Panc1 (cell line): ENCODE results near the gene POLR2B. TPM values are rescaled to one million over a fixed set of nuclear protein-coding genes. Genes with fewer than 3 reads are reported as not detected.

Source experiments
- ATAC-seq: fragments of 200-7000 bp; cut with Tn5 transposase; 2 replicates; pipeline ENCODE4 v1.9.1; 2020; ENCODE audit warnings: mild to moderate bottlenecking, moderate library complexity
- BruUV-seq: library from RNA; stranded (reverse); fragments of 400-500 nt; replicated peaks from 2 replicates; lab custom pipeline; 2021; lab: Mats Ljungman, UMichigan
- CTCF ChIA-PET: fragments of 300-600 bp; sonication (Branson Sonifier 250); formaldehyde crosslinking; loops from one replicate; lab custom pipeline; 2022; ENCODE audit warnings: antibody characterized with exemption; lab: Charles Lee
- POLR2A ChIA-PET: fragments of 300-600 bp; sonication (Branson Sonifier 250); formaldehyde crosslinking; loops from one replicate; lab custom pipeline; 2022; ENCODE audit warnings: antibody characterized with exemption; lab: Charles Lee
- DNase-seq: peaks from one replicate; pipeline ENCODE4 v3.0.0-alpha.2; 2010; ENCODE audit warnings: low read depth, low spot score
- H3K27ac ChIP-seq: 2 replicates; pipeline ENCODE4 v1.5.1; 2011; ENCODE audit warnings: mild to moderate bottlenecking, low read length, inconsistent platforms
- H3K27me3 ChIP-seq: fragments of 200-500 bp; sonication (Bioruptor generic); 2 replicates; pipeline ENCODE4 v1.6.0; 2014; ENCODE audit warnings: low read length, inconsistent platforms; ENCODE audit not compliant: control insufficient read depth, insufficient read depth
- H3K36me3 ChIP-seq: fragments of 200-500 bp; sonication (Bioruptor generic); 2 replicates; pipeline ENCODE4 v1.5.1; 2014; ENCODE audit warnings: inconsistent platforms, mild to moderate bottlenecking, low read length, moderate library complexity; ENCODE audit not compliant: control insufficient read depth, insufficient read depth
- H3K4me1 ChIP-seq: 2 replicates; pipeline ENCODE4 v1.5.1; 2011; ENCODE audit warnings: inconsistent platforms, mild to moderate bottlenecking, low read length, moderate library complexity; ENCODE audit not compliant: control insufficient read depth, insufficient read depth
- H3K4me3 ChIP-seq, 2 experiments: 2 replicates each; pipeline ENCODE4 v1.5.1; 2011 to 2012; ENCODE audit warnings: low read depth in 2 of 2, low read length in 2 of 2, mild to moderate bottlenecking in 2 of 2, inconsistent platforms in 1 of 2, moderate library complexity in 1 of 2
- H3K9me3 ChIP-seq: fragments of 200-500 bp; sonication (Bioruptor generic); 2 replicates; pipeline ENCODE4 v1.5.1; 2014; ENCODE audit warnings: low read depth, mild to moderate bottlenecking, inconsistent platforms, low read length, moderate library complexity; ENCODE audit not compliant: control insufficient read depth, insufficient read depth
- POLR2AphosphoS5 ChIP-seq: IDR thresholded peaks from 2 replicates; pipeline ENCODE4 v1.6.1; 2012; ENCODE audit warnings: mild to moderate bottlenecking, low read depth, low read length, moderate library complexity
- SIN3A ChIP-seq: IDR thresholded peaks from 2 replicates; pipeline ENCODE4 v1.6.1; 2012; ENCODE audit warnings: low read depth, mild to moderate bottlenecking, low read length, moderate library complexity, borderline replicate concordance; ENCODE audit not compliant: insufficient read depth
- TCF7L2 ChIP-seq: IDR thresholded peaks from 2 replicates; pipeline ENCODE4 v1.6.1; 2011; ENCODE audit warnings: mild to moderate bottlenecking, low read depth, low read length, inconsistent platforms
- in situ Hi-C: cut with HindIII; loops from 2 replicates; pipeline ENCODE4 v1.10.0; 2016; ENCODE audit warnings: low sequenced_read_pairs, low pct_unique_long_range_greater_than_20kb
- intact Hi-C: fragments of 100-400 bp; cut with micrococcal nuclease; formaldehyde crosslinking; loops from one replicate; pipeline ENCODE4 v1.10.0; 2022; ENCODE audit not compliant: unreplicated experiment
- total RNA-seq: library from RNA; stranded (reverse); gene quantifications from one replicate; pipeline ENCODE4 v1.2.1, GENCODE V29; 2021; ENCODE audit not compliant: unreplicated experiment
- TF ChIP-seq, protein P1 (sequence below): fragments of 450-650 bp; IDR thresholded peaks from 2 replicates; pipeline ENCODE4 v1.5.1; 2017; ENCODE audit warnings: mild to moderate bottlenecking
- TF ChIP-seq, protein P2 (sequence below), 2 experiments: IDR thresholded peaks; 2 replicates each; pipeline ENCODE4 v1.6.1; 2011 to 2012; ENCODE audit warnings: low read depth in 2 of 2, control low read depth in 1 of 2, low read length in 1 of 2, mild to moderate bottlenecking in 1 of 2, moderate library complexity in 1 of 2; ENCODE audit not compliant: insufficient read depth in 1 of 2

Gene POLR2B
- total RNA-seq, 1 experiment from 2014 or later = 84.1 TPM

DNA sequence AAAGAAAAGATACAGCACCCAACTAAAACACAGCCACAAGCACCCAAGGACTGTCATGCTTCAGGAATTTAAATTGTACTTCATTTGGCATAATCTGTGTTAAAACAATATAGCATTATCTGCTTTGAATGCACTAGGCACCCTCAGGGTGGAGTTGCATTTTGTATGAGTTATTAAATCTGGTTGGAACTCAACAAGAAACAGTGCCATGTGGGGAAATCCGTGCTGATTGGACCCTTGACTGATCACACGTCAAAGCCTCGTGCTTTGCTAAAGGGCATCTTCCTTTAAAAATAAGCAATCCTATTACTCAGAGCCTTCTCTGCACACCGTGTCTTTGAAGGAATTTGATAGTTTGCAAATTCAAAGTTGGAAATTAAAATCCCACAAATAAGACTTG is 96.0 kb downstream of the POLR2B start:
- no peak for ATAC-seq
- BruUV-seq = no TSS peak

GRCh38 chr4:57075367-57075766 is 96.7 kb downstream of the POLR2B start:
- intact Hi-C loops = no loop called here
- POLR2A ChIA-PET = no interaction called here
- no TSS peak for BruUV-seq
- Histone ChIP-seq H3K9me3 (no peaks in the 10 kb centered on the region), H3K27ac (no peak overlapping the region), H3K4me3 (no peak overlapping the region), H3K27me3 (no peaks in the 10 kb centered on the region), H3K4me1 (no peaks in the 10 kb centered on the region), H3K36me3 (no peaks in the 10 kb centered on the region)
- ATAC-seq (no peak), DNase-seq (no peak)
- TF ChIP-seq, protein P1, sequence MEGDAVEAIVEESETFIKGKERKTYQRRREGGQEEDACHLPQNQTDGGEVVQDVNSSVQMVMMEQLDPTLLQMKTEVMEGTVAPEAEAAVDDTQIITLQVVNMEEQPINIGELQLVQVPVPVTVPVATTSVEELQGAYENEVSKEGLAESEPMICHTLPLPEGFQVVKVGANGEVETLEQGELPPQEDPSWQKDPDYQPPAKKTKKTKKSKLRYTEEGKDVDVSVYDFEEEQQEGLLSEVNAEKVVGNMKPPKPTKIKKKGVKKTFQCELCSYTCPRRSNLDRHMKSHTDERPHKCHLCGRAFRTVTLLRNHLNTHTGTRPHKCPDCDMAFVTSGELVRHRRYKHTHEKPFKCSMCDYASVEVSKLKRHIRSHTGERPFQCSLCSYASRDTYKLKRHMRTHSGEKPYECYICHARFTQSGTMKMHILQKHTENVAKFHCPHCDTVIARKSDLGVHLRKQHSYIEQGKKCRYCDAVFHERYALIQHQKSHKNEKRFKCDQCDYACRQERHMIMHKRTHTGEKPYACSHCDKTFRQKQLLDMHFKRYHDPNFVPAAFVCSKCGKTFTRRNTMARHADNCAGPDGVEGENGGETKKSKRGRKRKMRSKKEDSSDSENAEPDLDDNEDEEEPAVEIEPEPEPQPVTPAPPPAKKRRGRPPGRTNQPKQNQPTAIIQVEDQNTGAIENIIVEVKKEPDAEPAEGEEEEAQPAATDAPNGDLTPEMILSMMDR = no peak
- TF ChIP-seq, protein P2, sequence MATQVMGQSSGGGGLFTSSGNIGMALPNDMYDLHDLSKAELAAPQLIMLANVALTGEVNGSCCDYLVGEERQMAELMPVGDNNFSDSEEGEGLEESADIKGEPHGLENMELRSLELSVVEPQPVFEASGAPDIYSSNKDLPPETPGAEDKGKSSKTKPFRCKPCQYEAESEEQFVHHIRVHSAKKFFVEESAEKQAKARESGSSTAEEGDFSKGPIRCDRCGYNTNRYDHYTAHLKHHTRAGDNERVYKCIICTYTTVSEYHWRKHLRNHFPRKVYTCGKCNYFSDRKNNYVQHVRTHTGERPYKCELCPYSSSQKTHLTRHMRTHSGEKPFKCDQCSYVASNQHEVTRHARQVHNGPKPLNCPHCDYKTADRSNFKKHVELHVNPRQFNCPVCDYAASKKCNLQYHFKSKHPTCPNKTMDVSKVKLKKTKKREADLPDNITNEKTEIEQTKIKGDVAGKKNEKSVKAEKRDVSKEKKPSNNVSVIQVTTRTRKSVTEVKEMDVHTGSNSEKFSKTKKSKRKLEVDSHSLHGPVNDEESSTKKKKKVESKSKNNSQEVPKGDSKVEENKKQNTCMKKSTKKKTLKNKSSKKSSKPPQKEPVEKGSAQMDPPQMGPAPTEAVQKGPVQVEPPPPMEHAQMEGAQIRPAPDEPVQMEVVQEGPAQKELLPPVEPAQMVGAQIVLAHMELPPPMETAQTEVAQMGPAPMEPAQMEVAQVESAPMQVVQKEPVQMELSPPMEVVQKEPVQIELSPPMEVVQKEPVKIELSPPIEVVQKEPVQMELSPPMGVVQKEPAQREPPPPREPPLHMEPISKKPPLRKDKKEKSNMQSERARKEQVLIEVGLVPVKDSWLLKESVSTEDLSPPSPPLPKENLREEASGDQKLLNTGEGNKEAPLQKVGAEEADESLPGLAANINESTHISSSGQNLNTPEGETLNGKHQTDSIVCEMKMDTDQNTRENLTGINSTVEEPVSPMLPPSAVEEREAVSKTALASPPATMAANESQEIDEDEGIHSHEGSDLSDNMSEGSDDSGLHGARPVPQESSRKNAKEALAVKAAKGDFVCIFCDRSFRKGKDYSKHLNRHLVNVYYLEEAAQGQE (IDR thresholded peaks at IDR 0.05; ENCODE audit: insufficient read depth in 1 of 2, low read depth in 2 of 2, low read length in 1 of 2) = no peak
- TF ChIP-seq SIN3A (no peak), TCF7L2 (no peak), POLR2AphosphoS5 (no peak)
- CTCF ChIA-PET = no interaction called here
- in situ Hi-C loops = no loop called here

More for the DNA sequence above, 96.0 kb downstream of the POLR2B start:
- Histone ChIP-seq H3K4me1 (no peaks in the 10 kb centered on the region), H3K9me3 (no peaks in the 10 kb centered on the region), H3K27me3 (no peaks in the 10 kb centered on the region), H3K27ac (no peak overlapping the region), H3K36me3 (no peaks in the 10 kb centered on the region), H3K4me3 (no peak overlapping the region)
- no peak for DNase-seq
- in situ Hi-C loops = no loop called here
- ChIA-PET CTCF (no interaction called here), POLR2A (no interaction called here)
- TF ChIP-seq, protein P1 = no peak
- TF ChIP-seq POLR2AphosphoS5 (no peak), SIN3A (no peak), TCF7L2 (no peak)
- TF ChIP-seq, protein P2 (IDR thresholded peaks at IDR 0.05; ENCODE audit: insufficient read depth in 1 of 2, low read depth in 2 of 2, low read length in 1 of 2) = no peak
- intact Hi-C loops = no loop called here
